Measurements from ENCODE around the gene AFF1.

Gene AFF1

DNA sequence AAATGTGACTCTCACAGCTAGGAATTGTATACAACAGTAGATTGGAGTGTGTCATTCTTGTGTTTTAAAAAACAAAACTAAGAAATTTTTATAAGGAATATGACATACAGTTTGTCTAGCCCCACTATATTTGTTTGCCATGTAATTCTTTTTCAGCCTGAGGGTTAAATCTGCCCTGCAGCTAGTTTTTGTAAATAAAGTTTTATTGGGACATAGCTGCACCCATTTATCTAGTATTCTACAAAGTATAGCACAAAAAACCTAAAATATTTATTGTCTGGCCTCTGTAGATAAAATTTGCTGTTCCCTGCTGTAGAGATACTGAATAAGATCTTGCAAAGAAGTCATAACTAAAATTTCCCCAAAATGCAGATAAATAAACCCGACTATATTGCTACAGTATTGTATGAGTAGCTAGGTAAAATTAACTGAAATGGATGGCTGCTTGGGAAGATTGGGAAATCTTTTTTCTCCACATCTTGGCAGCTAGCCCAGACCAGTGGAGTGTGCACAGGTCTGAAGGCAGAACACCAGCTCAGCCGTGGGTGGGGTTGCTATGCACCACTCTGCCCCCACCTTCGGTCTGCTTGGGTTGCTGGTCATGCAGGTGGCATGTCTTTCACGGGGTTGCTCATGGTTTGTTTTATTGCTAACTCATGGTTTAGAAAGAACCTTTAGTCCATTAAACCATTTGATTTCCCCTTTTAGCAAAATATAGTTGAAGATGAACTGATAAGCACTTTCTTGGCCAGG is 157.8 kb downstream of the AFF1 start:
- no peak for DNase-seq

DNA sequence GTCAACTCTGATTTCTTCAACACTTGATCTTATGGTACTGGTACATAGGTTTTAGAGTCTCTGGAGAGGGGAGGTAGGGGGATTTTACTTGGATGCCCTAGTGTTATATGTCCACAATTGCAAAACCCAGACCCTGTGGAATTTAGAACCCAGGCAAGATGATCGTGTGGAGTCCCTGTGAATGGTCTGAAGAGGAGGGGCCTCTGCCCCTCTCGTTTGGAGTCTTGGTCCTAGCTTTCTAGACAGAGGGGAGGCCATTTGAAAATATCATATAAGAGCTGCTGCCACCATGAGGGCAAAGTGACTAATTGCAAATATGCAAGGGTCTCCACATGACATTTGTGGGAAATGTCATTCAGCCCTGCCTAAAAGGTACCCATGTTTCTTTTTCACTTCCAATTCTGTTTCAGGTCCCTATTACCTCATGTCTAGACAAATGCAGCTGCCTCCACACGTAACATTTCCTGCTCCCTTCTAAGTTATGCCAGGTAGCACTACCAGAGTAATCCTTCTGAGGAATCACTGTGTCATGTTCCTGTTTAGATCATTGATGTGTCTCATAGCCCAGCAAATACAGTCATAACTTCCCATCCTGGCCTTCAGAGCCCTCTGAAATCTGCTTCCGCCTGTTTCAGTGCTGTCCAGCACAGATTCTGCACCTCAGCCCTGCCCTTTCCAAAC is 158.8 kb downstream of the AFF1 start:
- DNase-seq: peak in 2 of 4 experiments; percentile 6 to 8

GRCh38 chr4:87097075-87097474 is 162.3 kb downstream of the AFF1 start:
- no peak for DNase-seq

- DNase-seq: no peak
Observed at GRCh38 chr4:87100168-87100567, 165.4 kb downstream of the AFF1 start.

GRCh38 chr4:87101543-87102199 is 166.9 kb downstream of the AFF1 start:
- DNase-seq: no peak

DNA sequence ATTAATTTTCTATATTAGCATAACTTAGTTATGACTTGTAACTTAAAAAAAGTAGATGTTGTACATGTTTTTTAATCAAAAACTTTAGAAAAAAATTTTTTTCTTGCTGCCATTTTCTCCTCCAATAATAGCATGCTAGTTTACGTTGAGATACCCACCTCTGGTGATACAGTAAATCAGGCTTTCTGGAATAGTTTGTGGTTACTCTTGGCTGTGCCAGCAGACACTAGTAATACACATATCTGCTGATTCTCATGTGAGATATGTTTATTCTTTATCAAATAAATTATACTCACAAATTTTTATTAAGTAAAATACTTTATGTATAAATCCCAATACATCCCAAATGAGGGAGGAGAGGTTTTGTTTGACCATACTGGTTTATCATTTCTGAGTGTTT is 168.3 kb downstream of the AFF1 start:
- DNase-seq: no peak

- DNase-seq: no peak
Observed at GRCh38 chr4:87103691-87104187, 168.9 kb downstream of the AFF1 start.

DNA sequence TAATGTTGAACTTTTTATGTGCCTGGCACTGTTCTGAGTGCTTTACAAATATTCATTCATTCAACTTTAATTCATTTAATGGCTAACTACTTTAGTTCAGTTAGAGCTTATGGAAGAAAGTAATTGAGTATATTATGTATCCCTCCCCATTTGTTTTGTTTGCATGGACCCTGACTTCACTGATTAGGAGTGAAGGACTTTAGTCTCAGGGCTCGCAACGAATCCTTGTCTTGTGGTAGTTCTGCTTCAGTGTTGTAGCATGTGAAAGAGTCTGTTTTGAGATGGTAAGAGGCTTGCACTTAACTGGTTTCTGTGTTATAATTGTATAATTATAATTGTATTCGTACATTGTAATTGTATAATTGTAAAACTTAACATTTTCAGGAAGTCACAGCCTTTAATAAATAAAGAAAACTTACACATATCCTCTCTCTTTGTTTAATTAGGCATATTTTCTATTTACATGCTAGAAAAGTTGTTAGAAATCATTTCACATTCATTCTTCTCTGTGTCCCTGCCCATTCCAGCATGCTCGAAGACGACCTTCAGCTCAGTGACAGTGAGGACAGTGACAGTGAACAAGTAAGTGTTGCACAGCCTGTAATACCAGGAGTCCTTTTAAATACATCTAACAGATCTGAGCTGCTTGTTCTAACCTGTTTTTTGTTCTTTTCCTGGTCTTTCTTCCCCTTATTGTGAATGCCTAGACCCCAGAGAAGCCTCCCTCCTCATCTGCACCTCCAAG is 170.5 kb downstream of the AFF1 start:
- DNase-seq: no peak

- DNase-seq: no peak
Observed at GRCh38 chr4:87108142-87108546, 173.3 kb downstream of the AFF1 start.

GRCh38 chr4:87109121-87109520 is 174.3 kb downstream of the AFF1 start:
- DNase-seq: no peak

DNA sequence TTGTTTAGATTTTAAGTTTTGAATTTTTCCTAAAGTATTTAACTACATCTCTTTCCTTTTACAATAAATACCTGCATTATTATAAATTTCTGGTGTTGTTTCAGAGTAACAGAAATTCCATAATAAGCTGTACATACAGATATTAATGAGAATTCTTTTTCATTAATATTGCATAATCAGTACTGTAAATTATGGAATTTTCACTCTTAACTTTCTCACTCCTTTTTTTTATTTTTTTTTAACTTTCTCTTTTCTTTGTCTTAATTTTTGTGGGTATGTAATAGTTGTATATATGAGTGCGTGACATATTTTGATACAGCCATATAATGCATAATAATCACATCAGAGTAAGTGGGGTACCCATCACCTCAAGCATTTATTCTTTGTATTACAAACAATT is 175.1 kb downstream of the AFF1 start:
- no peak for DNase-seq

DNA sequence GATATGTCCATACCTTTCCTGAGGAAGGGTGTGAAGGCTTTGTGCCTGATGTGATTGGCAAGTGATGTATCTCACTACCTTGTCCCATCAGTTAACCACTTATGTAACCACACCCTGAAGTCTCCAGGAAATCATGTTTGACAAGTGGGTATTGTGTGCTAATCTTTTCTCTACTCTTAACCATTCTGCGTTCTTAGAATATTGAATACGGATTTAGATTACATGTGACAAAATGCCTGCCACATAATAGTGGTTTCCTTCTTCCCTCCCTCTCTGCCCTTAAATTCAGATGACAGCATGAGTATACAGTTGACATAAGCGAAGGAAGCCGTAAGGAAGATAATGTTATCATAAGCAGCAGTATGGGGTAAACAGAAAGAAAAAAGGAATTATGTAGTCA is 177.3 kb downstream of the AFF1 start:
- DNase-seq: no peak

DNA sequence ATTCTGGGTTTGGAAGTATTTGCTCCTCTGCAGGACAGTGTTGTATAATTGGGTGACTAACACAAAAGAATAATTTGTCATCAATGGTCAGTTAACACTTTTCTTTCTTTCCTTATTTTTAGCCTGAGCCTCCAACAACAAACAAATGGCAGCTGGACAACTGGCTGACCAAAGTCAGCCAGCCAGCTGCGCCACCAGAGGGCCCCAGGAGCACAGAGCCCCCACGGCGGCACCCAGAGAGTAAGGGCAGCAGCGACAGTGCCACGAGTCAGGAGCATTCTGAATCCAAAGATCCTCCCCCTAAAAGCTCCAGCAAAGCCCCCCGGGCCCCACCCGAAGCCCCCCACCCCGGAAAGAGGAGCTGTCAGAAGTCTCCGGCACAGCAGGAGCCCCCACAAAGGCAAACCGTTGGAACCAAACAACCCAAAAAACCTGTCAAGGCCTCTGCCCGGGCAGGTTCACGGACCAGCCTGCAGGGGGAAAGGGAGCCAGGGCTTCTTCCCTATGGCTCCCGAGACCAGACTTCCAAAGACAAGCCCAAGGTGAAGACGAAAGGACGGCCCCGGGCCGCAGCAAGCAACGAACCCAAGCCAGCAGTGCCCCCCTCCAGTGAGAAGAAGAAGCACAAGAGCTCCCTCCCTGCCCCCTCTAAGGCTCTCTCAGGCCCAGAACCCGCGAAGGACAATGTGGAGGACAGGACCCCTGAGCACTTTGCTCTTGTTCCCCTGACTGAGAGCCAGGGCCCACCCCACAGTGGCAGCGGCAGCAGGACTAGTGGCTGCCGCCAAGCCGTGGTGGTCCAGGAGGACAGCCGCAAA is 179.6 kb downstream of the AFF1 start:
- no peak for DNase-seq

GRCh38 chr4:87116231-87116630 is 181.4 kb downstream of the AFF1 start:
- no peak for DNase-seq

DNA sequence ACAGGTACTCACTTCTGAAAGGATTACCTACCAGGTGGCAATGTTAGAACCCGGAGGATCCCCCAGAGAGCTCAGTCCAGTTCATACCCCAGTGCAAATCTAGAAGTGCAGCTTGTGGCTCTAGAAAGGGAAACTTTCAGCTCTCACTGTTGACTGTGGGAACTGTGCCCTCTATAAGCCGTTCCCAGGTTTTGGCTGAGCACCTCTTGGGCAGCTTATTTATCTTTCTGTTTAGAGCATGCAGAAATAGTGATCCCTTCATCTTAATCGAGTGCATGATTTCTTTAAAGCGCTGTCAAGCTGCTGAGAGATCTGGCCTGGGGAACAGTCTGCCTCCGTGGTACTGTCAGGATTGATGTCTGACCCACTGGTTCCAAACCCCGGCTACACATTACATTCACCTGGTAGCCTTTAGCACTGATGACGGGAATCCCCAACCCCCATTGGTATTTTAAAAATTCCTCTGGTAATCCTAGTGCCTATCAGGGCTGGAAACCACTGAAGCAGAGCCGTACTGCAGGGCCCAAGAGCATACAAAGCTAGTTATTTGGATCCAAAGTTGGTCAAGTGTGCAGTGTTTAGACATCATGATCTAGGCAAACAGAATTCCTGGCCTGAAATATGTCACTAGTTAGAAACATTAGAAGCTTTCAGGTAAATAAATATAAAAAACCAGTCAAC is 182.4 kb downstream of the AFF1 start:
- no peak for DNase-seq

- no peak for DNase-seq
Observed at GRCh38 chr4:87117732-87118075, 182.9 kb downstream of the AFF1 start.

- DNase-seq: no peak
Observed at GRCh38 chr4:87118421-87118820, 183.6 kb downstream of the AFF1 start.

GRCh38 chr4:87118826-87119225 is 184.0 kb downstream of the AFF1 start:
- DNase-seq: no peak

- no peak for DNase-seq
Observed at GRCh38 chr4:87120010-87120409, 185.2 kb downstream of the AFF1 start.

GRCh38 chr4:87120411-87121162 is 185.8 kb downstream of the AFF1 start:
- no peak for DNase-seq
